DND-41 (cell line): ENCODE data around the gene WDFY3.

ENCODE experiments used
- EZH2 ChIP-seq: IDR thresholded peaks from 3 replicates; pipeline ENCODE4 v1.6.1; 2012; ENCODE audit warnings: borderline replicate concordance, low read depth, mild to moderate bottlenecking, moderate library complexity, low read length, inconsistent platforms; ENCODE audit not compliant: severe bottlenecking
- TF ChIP-seq, protein P1 (sequence below): IDR thresholded peaks from 2 replicates; pipeline ENCODE4 v1.5.1; 2012; ENCODE audit warnings: borderline replicate concordance, low read length, moderate library complexity, mild to moderate bottlenecking; ENCODE audit not compliant: poor library complexity, severe bottlenecking; ENCODE audit errors: extremely low read depth

DNA sequence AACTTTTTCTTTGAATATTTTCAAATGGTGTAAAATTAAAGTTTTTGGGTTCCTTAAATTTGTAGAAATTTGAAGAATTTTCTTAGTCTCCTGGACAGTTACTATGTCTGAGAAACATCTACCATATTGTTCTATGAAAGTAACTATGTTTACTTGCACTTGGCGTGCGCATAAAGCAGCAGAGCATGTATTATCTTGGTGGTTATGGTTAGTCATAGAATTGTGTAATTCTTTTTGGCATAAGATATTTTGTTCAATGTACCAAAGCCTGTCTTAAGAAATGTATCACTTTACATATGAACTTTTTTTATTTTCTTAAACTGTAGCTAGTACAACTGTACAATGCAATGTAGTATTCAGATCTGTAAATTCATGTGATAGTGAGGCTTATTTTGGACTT, 334.4 kb downstream of the WDFY3 start:
- TF ChIP-seq, protein P1, sequence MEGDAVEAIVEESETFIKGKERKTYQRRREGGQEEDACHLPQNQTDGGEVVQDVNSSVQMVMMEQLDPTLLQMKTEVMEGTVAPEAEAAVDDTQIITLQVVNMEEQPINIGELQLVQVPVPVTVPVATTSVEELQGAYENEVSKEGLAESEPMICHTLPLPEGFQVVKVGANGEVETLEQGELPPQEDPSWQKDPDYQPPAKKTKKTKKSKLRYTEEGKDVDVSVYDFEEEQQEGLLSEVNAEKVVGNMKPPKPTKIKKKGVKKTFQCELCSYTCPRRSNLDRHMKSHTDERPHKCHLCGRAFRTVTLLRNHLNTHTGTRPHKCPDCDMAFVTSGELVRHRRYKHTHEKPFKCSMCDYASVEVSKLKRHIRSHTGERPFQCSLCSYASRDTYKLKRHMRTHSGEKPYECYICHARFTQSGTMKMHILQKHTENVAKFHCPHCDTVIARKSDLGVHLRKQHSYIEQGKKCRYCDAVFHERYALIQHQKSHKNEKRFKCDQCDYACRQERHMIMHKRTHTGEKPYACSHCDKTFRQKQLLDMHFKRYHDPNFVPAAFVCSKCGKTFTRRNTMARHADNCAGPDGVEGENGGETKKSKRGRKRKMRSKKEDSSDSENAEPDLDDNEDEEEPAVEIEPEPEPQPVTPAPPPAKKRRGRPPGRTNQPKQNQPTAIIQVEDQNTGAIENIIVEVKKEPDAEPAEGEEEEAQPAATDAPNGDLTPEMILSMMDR: no peak
- TF ChIP-seq EZH2: no peak
